ENCODE measurements around the gene FAM53A.
"Not testable (repeated sequence)": the region's sequence is repeated elsewhere in the genome, so short reads cannot be mapped to it uniquely, and the experiment has no call there.

Gene FAM53A

DNA sequence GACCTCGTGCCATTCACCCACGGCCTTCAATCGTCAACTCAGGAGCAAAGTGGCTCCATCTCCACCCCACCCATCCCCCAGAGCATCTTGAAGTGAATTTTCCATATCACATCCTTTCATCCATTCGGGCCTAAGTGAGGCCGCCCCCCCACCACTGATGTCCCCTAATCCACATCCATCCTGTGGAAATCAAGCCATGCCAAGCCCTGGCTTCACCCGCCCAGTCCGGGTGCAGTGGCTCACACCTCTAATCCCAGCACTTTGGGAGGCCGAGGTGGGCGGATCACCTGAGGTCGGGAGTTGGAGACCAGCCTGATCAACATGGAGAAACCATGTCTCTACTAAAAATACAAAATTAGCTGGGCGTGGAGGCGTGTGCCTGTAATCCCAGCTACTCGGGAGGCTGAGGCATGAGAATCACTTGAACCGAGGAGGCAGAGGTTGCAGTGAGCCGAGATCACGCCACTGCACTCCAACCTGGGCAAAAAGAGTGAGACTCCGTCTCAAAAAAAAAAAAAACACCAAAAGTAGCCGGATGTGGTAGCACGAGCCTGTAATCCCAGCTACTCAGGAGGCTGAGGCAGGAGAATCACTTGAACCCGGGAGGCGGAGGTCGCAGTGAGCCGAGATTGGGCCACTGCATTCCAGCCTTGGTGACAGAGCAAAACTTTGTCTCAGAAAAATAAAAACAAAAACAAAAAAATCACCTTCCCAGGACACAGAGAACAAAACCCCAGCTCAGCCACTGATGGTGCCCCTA, 76.5 kb downstream of the FAM53A start:
- not testable (repeated sequence) for H3K9ac ChIP-seq (ENCODE audit: low read length); H3K9me3 ChIP-seq (ENCODE audit: control insufficient read depth, insufficient read depth, low read depth, low read length); H3K36me3 ChIP-seq (ENCODE audit: control insufficient read depth, insufficient read depth, low read length); H3K4me1 ChIP-seq (ENCODE audit: control insufficient read depth, insufficient read depth, low read length); H3K27me3 ChIP-seq (ENCODE audit: control insufficient read depth, insufficient read depth, low read length); H3K4me3 ChIP-seq (ENCODE audit: low read depth, low read length); H3K27ac ChIP-seq (ENCODE audit: low read depth, low read length)

GRCh38 chr4:1604706-1605205, 79.4 kb downstream of the FAM53A start:
- Histone ChIP-seq H3K36me3 (ENCODE audit: control insufficient read depth, insufficient read depth, low read length) (no peaks in the 10 kb centered on the region), H3K9me3 (ENCODE audit: control insufficient read depth, insufficient read depth, low read depth, low read length) (no peaks in the 10 kb centered on the region), H3K27ac (ENCODE audit: low read depth, low read length) (no peak overlapping the region), H3K9ac (ENCODE audit: low read length) (no peak overlapping the region), H3K4me3 (ENCODE audit: low read depth, low read length) (no peak overlapping the region), H3K27me3 (ENCODE audit: control insufficient read depth, insufficient read depth, low read length) (no peaks in the 10 kb centered on the region), H3K4me1 (ENCODE audit: control insufficient read depth, insufficient read depth, low read length) (peaks cover 4% of the 10 kb centered on the region; the same call in 1 of the 2 replicates)

- Histone ChIP-seq H3K4me3 (ENCODE audit: low read depth, low read length) (no peak overlapping the region), H3K9ac (ENCODE audit: low read length) (no peak overlapping the region)
Measured at GRCh38 chr4:1604181-1604705, 79.9 kb downstream of the FAM53A start.

DNA sequence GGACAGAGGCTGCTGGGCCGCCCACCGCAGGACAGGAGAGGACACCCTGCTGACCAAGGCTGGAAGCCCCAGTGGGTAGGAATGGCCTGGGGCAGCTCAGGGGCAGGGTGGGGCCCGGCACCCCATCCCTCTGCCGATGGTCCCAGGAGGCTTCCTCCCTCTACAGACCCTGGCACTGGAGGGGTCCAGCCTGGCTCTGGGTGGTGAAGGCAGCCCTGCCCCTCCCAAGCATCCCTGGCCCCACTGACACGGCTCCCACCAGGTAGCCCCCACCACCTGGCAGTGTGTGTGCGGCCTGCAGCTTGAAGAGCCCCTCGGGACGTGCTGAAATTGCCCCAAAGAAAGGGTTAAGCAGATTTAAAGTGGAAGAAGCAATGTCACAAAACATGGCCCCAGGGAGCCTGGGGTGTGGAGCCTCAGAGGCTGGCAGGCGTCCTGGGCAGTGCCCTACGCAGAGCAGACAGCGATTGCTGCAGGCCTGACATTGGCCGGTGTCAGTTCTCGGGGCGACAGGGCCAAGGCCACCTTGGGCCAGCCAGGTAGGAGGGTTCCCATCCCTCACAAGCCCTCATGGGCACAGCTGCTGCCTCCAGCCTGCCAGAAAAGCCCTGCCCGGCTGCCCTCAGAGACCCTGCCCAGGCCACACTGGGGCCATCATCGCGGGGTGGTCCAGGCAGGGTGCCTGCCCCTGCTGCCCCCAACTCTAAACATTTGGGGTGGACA, 80.5 kb downstream of the FAM53A start:
- Histone ChIP-seq H3K4me3 (ENCODE audit: low read depth, low read length) (no peak overlapping the region), H3K4me1 (ENCODE audit: control insufficient read depth, insufficient read depth, low read length) (peaks cover 4% of the 10 kb centered on the region; the same call in 1 of the 2 replicates), H3K27ac (ENCODE audit: low read depth, low read length) (no peak overlapping the region), H3K9me3 (ENCODE audit: control insufficient read depth, insufficient read depth, low read depth, low read length) (no peaks in the 10 kb centered on the region), H3K27me3 (ENCODE audit: control insufficient read depth, insufficient read depth, low read length) (no peaks in the 10 kb centered on the region), H3K9ac (ENCODE audit: low read length) (no peak overlapping the region), H3K36me3 (ENCODE audit: control insufficient read depth, insufficient read depth, low read length) (no peaks in the 10 kb centered on the region)

More at GRCh38 chr4:1604181-1604705, 79.9 kb downstream of the FAM53A start:
- no peaks in the 10 kb centered on the region for H3K9me3 ChIP-seq (ENCODE audit: control insufficient read depth, insufficient read depth, low read depth, low read length)
- H3K27ac ChIP-seq (ENCODE audit: low read depth, low read length) = no peak overlapping the region
- no peaks in the 10 kb centered on the region for H3K27me3 ChIP-seq (ENCODE audit: control insufficient read depth, insufficient read depth, low read length)
- H3K4me1 ChIP-seq (ENCODE audit: control insufficient read depth, insufficient read depth, low read length) = peaks cover 4% of the 10 kb centered on the region; the same call in 1 of the 2 replicates
- no peaks in the 10 kb centered on the region for H3K36me3 ChIP-seq (ENCODE audit: control insufficient read depth, insufficient read depth, low read length)

DNA sequence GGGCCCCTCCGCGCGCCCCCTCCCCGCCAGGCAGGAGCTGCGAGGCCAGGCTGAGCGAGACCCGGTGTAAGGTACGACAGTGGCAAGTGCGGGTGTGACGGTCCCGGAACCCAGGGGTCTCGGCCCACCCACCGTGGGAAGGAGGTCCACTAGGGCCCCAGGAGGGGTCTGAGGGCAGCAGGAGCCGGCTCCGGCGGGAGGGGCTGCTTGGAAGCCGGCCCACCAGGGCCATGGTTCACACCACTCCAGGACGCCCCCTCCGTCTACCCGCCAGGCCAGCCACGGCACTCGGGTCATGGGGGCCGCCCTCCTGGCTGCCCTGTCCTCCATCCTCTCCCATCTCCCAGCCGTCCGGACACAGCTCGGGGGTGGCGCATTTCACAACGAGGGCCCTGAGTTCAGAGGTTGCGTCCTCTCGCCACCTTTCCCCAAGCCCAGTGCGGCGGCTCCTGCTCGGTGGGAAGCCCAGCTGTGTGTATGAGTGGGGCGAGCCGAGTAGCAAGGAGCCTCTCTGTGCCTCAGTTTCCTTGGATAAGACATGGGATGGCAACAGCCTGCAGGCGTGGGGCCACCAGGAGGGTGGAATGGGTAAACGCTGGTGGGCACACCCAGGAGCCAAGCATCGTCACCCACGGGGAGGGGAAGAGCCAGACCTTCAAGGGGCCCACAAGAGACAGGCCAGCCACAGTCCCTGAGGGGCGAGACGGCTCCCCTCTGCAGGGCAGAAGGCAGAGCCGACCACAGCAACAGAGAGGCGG, 81.3 kb downstream of the FAM53A start:
- H3K27ac ChIP-seq (ENCODE audit: low read depth, low read length) = no peak overlapping the region
- peaks cover 4% of the 10 kb centered on the region; the same call in 1 of the 2 replicates for H3K4me1 ChIP-seq (ENCODE audit: control insufficient read depth, insufficient read depth, low read length)
- H3K27me3 ChIP-seq (ENCODE audit: control insufficient read depth, insufficient read depth, low read length) = no peaks in the 10 kb centered on the region
- H3K4me3 ChIP-seq (ENCODE audit: low read depth, low read length) = no peak overlapping the region
- H3K36me3 ChIP-seq (ENCODE audit: control insufficient read depth, insufficient read depth, low read length) = no peaks in the 10 kb centered on the region
- H3K9me3 ChIP-seq (ENCODE audit: control insufficient read depth, insufficient read depth, low read depth, low read length) = no peaks in the 10 kb centered on the region
- H3K9ac ChIP-seq (ENCODE audit: low read length) = no peak overlapping the region

GRCh38 chr4:1601852-1602654, 82.1 kb downstream of the FAM53A start:
- Histone ChIP-seq H3K36me3 (ENCODE audit: control insufficient read depth, insufficient read depth, low read length) (no peaks in the 10 kb centered on the region), H3K27ac (ENCODE audit: low read depth, low read length) (no peak overlapping the region), H3K4me3 (ENCODE audit: low read depth, low read length) (no peak overlapping the region), H3K9ac (ENCODE audit: low read length) (no peak overlapping the region), H3K4me1 (ENCODE audit: control insufficient read depth, insufficient read depth, low read length) (peaks cover 4% of the 10 kb centered on the region; the same call in 1 of the 2 replicates), H3K9me3 (ENCODE audit: control insufficient read depth, insufficient read depth, low read depth, low read length) (no peaks in the 10 kb centered on the region), H3K27me3 (ENCODE audit: control insufficient read depth, insufficient read depth, low read length) (no peaks in the 10 kb centered on the region)

GRCh38 chr4:1601533-1601835, 82.6 kb downstream of the FAM53A start:
- Histone ChIP-seq H3K4me1 (ENCODE audit: control insufficient read depth, insufficient read depth, low read length) (peaks cover 4% of the 10 kb centered on the region; the same call in 1 of the 2 replicates), H3K4me3 (ENCODE audit: low read depth, low read length) (no peak overlapping the region), H3K9me3 (ENCODE audit: control insufficient read depth, insufficient read depth, low read depth, low read length) (no peaks in the 10 kb centered on the region), H3K9ac (ENCODE audit: low read length) (no peak overlapping the region), H3K36me3 (ENCODE audit: control insufficient read depth, insufficient read depth, low read length) (no peaks in the 10 kb centered on the region), H3K27ac (ENCODE audit: low read depth, low read length) (no peak overlapping the region), H3K27me3 (ENCODE audit: control insufficient read depth, insufficient read depth, low read length) (no peaks in the 10 kb centered on the region)

DNA sequence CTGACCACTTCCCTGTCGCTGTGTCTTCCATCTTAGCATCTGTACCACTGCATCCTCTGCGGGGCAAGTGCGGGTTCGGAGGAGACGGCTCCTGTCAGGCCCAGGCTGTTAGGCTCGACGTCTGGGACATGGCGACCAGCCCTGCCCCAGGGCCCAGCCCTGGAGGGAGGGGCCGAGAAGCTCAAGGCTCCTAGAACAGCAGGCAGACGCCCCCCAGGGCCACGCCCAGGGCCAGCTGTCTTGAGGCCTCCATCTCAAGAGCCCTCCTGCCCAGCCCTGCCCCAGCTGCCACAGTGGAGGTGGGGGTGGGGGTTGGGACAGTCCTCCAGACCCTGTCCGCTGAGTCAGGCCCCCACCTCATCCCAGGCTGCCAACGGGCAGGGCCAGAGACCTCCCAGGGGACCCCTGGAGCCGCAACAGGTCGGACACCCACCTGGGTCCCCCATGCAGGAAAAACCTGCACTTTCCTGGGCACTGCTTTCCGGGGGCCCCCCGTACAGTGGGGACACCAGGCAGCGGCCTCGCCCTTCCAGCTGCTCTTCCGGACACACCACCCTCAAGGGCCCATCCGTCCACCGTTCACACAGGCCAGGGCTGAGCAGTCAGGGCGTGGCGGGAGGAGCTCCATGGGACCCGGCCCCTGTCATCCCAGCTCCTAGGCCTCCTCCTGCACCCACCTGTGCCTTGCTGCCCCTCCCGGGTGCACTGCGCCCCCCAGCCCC, 83.1 kb downstream of the FAM53A start:
- H3K36me3 ChIP-seq (ENCODE audit: control insufficient read depth, insufficient read depth, low read length) = no peaks in the 10 kb centered on the region
- no peak overlapping the region for H3K4me3 ChIP-seq (ENCODE audit: low read depth, low read length)
- no peak overlapping the region for H3K27ac ChIP-seq (ENCODE audit: low read depth, low read length)
- peaks cover 4% of the 10 kb centered on the region; the same call in 1 of the 2 replicates for H3K4me1 ChIP-seq (ENCODE audit: control insufficient read depth, insufficient read depth, low read length)
- H3K9ac ChIP-seq (ENCODE audit: low read length) = no peak overlapping the region
- no peaks in the 10 kb centered on the region for H3K9me3 ChIP-seq (ENCODE audit: control insufficient read depth, insufficient read depth, low read depth, low read length)
- H3K27me3 ChIP-seq (ENCODE audit: control insufficient read depth, insufficient read depth, low read length) = no peaks in the 10 kb centered on the region

DNA sequence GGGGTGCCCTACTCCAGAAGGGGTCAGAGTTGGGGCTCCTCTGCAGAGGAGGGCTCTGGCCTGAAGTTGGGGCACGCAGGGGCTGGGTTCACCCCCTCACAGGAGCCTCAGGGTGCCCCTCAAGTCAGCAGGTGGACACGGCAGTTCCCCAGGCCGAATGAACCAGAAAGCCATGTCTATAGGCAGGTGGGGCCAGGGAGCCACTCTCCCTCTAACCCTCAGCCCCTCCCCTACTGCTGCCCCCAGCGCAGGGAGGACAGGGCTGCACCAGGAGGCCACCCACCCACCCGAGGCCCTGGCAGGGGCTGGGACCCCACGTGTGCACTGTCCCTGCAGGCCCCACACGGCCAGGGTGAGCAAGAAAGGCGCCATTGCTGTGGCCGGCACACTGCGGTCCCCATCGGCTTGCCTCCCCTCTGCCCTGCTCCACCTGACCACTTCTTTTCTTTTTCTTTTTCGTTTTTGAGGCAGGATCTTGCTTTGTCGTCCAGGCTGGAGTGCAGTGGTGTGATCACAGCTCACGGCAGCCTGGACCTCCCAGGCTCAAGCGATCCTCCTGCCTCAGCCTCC, 83.8 kb downstream of the FAM53A start:
- H3K4me1 ChIP-seq (ENCODE audit: control insufficient read depth, insufficient read depth, low read length) = peaks cover 4% of the 10 kb centered on the region; the same call in 1 of the 2 replicates
- no peak overlapping the region for H3K4me3 ChIP-seq (ENCODE audit: low read depth, low read length)

More for the DNA sequence above, 83.8 kb downstream of the FAM53A start:
- Histone ChIP-seq H3K36me3 (ENCODE audit: control insufficient read depth, insufficient read depth, low read length) (no peaks in the 10 kb centered on the region), H3K27me3 (ENCODE audit: control insufficient read depth, insufficient read depth, low read length) (no peaks in the 10 kb centered on the region), H3K9me3 (ENCODE audit: control insufficient read depth, insufficient read depth, low read depth, low read length) (no peaks in the 10 kb centered on the region), H3K27ac (ENCODE audit: low read depth, low read length) (no peak overlapping the region), H3K9ac (ENCODE audit: low read length) (no peak overlapping the region)
